EL (cell line): ENCODE results near the gene AK9.
"Not testable (repeated sequence)": the region's sequence is repeated elsewhere in the genome, so short reads cannot be mapped to it uniquely, and the experiment has no call there.

Experiments
- DNase-seq: peaks from one replicate; pipeline ENCODE4 v3.0.0-alpha.2; 2016

The AK9 gene

GRCh38 chr6:109478222-109478805, 212.7 kb downstream of the AK9 start:
- DNase-seq = no peak

GRCh38 chr6:109477725-109478124, 213.3 kb downstream of the AK9 start:
- DNase-seq = no peak

GRCh38 chr6:109477184-109477583, 213.8 kb downstream of the AK9 start:
- no peak for DNase-seq

GRCh38 chr6:109475625-109476024, 215.4 kb downstream of the AK9 start:
- no peak for DNase-seq

GRCh38 chr6:109474995-109475394, 216.0 kb downstream of the AK9 start:
- DNase-seq = no peak

- DNase-seq = no peak
Observed at GRCh38 chr6:109473120-109473519, 217.9 kb downstream of the AK9 start.

- no peak for DNase-seq
Observed at GRCh38 chr6:109472132-109472995, 218.6 kb downstream of the AK9 start.

- DNase-seq = no peak
Observed at GRCh38 chr6:109471105-109471810, 219.7 kb downstream of the AK9 start.

GRCh38 chr6:109469591-109470189, 221.3 kb downstream of the AK9 start:
- no peak for DNase-seq

GRCh38 chr6:109467696-109468095, 223.3 kb downstream of the AK9 start:
- DNase-seq = no peak

GRCh38 chr6:109466212-109466923, 224.6 kb downstream of the AK9 start:
- DNase-seq = no peak

- DNase-seq = no peak
Observed at GRCh38 chr6:109465772-109466171, 225.2 kb downstream of the AK9 start.

GRCh38 chr6:109461733-109462526, 229.1 kb downstream of the AK9 start:
- DNase-seq = no peak

- DNase-seq = not testable (repeated sequence)
Observed at GRCh38 chr6:109461205-109461604, 229.8 kb downstream of the AK9 start.

- DNase-seq = no peak
Observed at GRCh38 chr6:109460161-109460829, 230.7 kb downstream of the AK9 start.

- DNase-seq = no peak
Observed at GRCh38 chr6:109458774-109459531, 232.0 kb downstream of the AK9 start.

- DNase-seq = no peak
Observed at GRCh38 chr6:109457562-109457996, 233.4 kb downstream of the AK9 start.

- peak; percentile 67 for DNase-seq
Observed at GRCh38 chr6:109456710-109457561, 234.1 kb downstream of the AK9 start.

GRCh38 chr6:109456111-109456583, 234.9 kb downstream of the AK9 start:
- no peak for DNase-seq
